Astrocyte (in vitro differentiated cells and primary cell): ENCODE measurements around the gene SMARCA1.

Experiments
- CTCF ChIP-seq: IDR thresholded peaks from 2 replicates; pipeline ENCODE4 v1.5.1; 2011; ENCODE audit warnings: low read depth, mild to moderate bottlenecking, inconsistent platforms, low read length, moderate library complexity; ENCODE audit not compliant: insufficient read depth
- EZH2 ChIP-seq: IDR thresholded peaks from 2 replicates; pipeline ENCODE4 v1.6.1; 2012; ENCODE audit warnings: mild to moderate bottlenecking, low read length, inconsistent platforms; ENCODE audit not compliant: insufficient read depth

GRCh38 chrX:129433461-129433860 is 89.8 kb downstream of the SMARCA1 start:
- TF ChIP-seq CTCF: no peak
- TF ChIP-seq EZH2: no peak
